ENCODE data around the gene MEGF6. TPM values are rescaled to one million over a fixed set of nuclear protein-coding genes. Genes with fewer than 3 reads are reported as not detected.
A peak's percentile ranks its signal among the peaks of the same experiment; 100 is the strongest.

MEGF6 gene
- total RNA-seq, 1 experiment from 2014 or later = 8.1 TPM

- in situ Hi-C loops (cut with HindIII; ENCODE audit: low sequenced_read_pairs) = loop anchor here (5.0 kb wide), 1 partner anchor 92 kb away; the partner anchor contains the start of gene TPRG1L
- no peak for DNase-seq (ENCODE audit: low spot score)
These were observed 75.6 kb downstream of the MEGF6 start for GRCh38 chr1:3535732-3536131.

- in situ Hi-C loops (cut with HindIII; ENCODE audit: low sequenced_read_pairs) = loop anchor here (5.0 kb wide), 1 partner anchor 92 kb away; the partner anchor contains the start of gene TPRG1L
- no peak for DNase-seq (ENCODE audit: low spot score)
These were observed 76.3 kb downstream of the MEGF6 start for GRCh38 chr1:3534803-3535637.

- in situ Hi-C loops (cut with HindIII; ENCODE audit: low sequenced_read_pairs) = no loop called here
- no peak for DNase-seq (ENCODE audit: low spot score)
These were observed 78.0 kb downstream of the MEGF6 start for GRCh38 chr1:3533067-3534048.

GRCh38 chr1:3531928-3532327 lies 79.4 kb downstream of the MEGF6 start:
- no peak for DNase-seq (ENCODE audit: low spot score)
- in situ Hi-C loops (cut with HindIII; ENCODE audit: low sequenced_read_pairs) = no loop called here

GRCh38 chr1:3530926-3531818 lies 80.1 kb downstream of the MEGF6 start:
- DNase-seq (ENCODE audit: low spot score) = peak; percentile 67
- in situ Hi-C loops (cut with HindIII; ENCODE audit: low sequenced_read_pairs) = no loop called here

- DNase-seq (ENCODE audit: low spot score) = peak; percentile 27
- in situ Hi-C loops (cut with HindIII; ENCODE audit: low sequenced_read_pairs) = no loop called here
These were observed 81.0 kb downstream of the MEGF6 start for GRCh38 chr1:3530086-3530925.

GRCh38 chr1:3529099-3529729 lies 82.1 kb downstream of the MEGF6 start:
- peak; percentile 86 for DNase-seq (ENCODE audit: low spot score)
- in situ Hi-C loops (cut with HindIII; ENCODE audit: low sequenced_read_pairs) = no loop called here

- no peak for DNase-seq (ENCODE audit: low spot score)
- in situ Hi-C loops (cut with HindIII; ENCODE audit: low sequenced_read_pairs) = no loop called here
These were observed 83.5 kb downstream of the MEGF6 start for GRCh38 chr1:3527774-3528173.

GRCh38 chr1:3525551-3526482 lies 85.5 kb downstream of the MEGF6 start:
- in situ Hi-C loops (cut with HindIII; ENCODE audit: low sequenced_read_pairs) = no loop called here
- no peak for DNase-seq (ENCODE audit: low spot score)

GRCh38 chr1:3524556-3525203 lies 86.6 kb downstream of the MEGF6 start:
- DNase-seq (ENCODE audit: low spot score) = peak; percentile 90
- in situ Hi-C loops (cut with HindIII; ENCODE audit: low sequenced_read_pairs) = no loop called here

- DNase-seq (ENCODE audit: low spot score) = peak; percentile 29
- in situ Hi-C loops (cut with HindIII; ENCODE audit: low sequenced_read_pairs) = no loop called here
These were observed 87.3 kb downstream of the MEGF6 start for GRCh38 chr1:3523980-3524379.

GRCh38 chr1:3522564-3523265 lies 88.6 kb downstream of the MEGF6 start:
- DNase-seq (ENCODE audit: low spot score) = no peak

GRCh38 chr1:3522112-3522511 lies 89.2 kb downstream of the MEGF6 start:
- in situ Hi-C loops (cut with HindIII; ENCODE audit: low sequenced_read_pairs) = no loop called here
- no peak for DNase-seq (ENCODE audit: low spot score)

More at GRCh38 chr1:3522564-3523265, 88.6 kb downstream of the MEGF6 start:
- in situ Hi-C loops (cut with HindIII; ENCODE audit: low sequenced_read_pairs) = no loop called here

- DNase-seq (ENCODE audit: low spot score) = no peak
- in situ Hi-C loops (cut with HindIII; ENCODE audit: low sequenced_read_pairs) = no loop called here
These were observed 89.9 kb downstream of the MEGF6 start for GRCh38 chr1:3521426-3521825.
